K562 (cell line): Measurements from ENCODE around the gene JPH3.

Source experiments
- CXXC5 ChIP-seq: fragments of 250-450 bp; sonication (Bioruptor Pico); IDR thresholded peaks from 2 replicates; pipeline ENCODE4 v1.8.0; 2022; ENCODE audit warnings: inconsistent platforms, mild to moderate bottlenecking, moderate library complexity
- JUN ChIP-seq, 2 experiments: sonication (generic) in 1 of 2; formaldehyde crosslinking in 1 of 2; IDR thresholded peaks; 2 replicates each; pipeline versions ENCODE4 v1.6.1 to v1.8.0; 2012 to 2022; ENCODE audit warnings: borderline replicate concordance in 2 of 2, mild to moderate bottlenecking in 2 of 2, improper control_type of control experiment in 1 of 2, low read depth in 1 of 2, low read length in 1 of 2, missing genetic modification reagents in 1 of 2
- TAF7 ChIP-seq: fragments of 450-650 bp; IDR thresholded peaks from 2 replicates; pipeline ENCODE4 v1.6.1; 2016; ENCODE audit warnings: missing genetic modification characterization, missing compliant biosample characterization
- TCF3 ChIP-seq: sonication (generic); formaldehyde crosslinking; IDR thresholded peaks from 2 replicates; pipeline ENCODE4 v1.4.0; 2020; ENCODE audit warnings: mild to moderate bottlenecking, missing genetic modification reagents

GRCh38 chr16:87692756-87693155, 90.4 kb downstream of the JPH3 start:
- no peak for TF ChIP-seq JUN (IDR thresholded peaks at IDR 0.05; ENCODE audit: borderline replicate concordance, low read depth, low read length)
- no peak for TF ChIP-seq JUN (CRISPR knock-in tag; IDR thresholded peaks at IDR 0.05; ENCODE audit: borderline replicate concordance)
- no peak for TF ChIP-seq TAF7 (tag)
- TF ChIP-seq CXXC5, result no peak
- TF ChIP-seq TCF3 (CRISPR knock-in tag), result no peak
